ENCODE data around the gene FAM3C.

The FAM3C gene

DNA sequence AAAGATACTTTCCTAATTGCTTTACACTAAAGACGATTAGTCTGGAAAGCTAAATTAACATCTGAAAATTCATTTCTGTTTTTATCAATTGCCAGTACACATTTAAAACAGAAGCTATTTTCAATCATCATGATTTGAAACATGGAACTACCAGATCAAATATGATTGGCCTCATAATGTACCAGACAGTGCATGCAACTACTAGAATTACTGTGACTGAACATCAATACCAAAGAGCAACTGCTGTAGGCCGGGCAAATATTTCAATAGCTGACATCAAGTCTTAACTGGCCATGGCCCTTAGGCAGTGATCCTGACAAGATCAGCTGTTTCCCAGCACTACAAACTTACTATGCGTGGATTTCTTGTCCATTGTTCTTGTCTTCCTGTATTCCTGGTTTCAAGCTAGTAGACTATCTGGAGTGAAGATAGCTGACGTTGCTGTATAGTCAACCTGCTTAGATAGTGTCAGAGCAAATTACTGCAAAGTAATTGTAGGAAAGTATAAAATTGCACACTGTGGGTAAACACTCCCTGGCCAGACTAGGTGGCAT is 89.0 kb downstream of the FAM3C start:
- Mint-ChIP-seq H3K4me3 (no peak overlapping the region), H3K27ac (no peak overlapping the region), H3K36me3 (ENCODE audit: low read depth) (peaks cover 4% of the 10 kb centered on the region), H3K4me1 (peaks cover 24% of the 10 kb centered on the region), H3K27me3 (ENCODE audit: low read depth) (no peaks in the 10 kb centered on the region), H3K9me3 (peaks cover 14% of the 10 kb centered on the region)
- TF ChIP-seq, protein P1, sequence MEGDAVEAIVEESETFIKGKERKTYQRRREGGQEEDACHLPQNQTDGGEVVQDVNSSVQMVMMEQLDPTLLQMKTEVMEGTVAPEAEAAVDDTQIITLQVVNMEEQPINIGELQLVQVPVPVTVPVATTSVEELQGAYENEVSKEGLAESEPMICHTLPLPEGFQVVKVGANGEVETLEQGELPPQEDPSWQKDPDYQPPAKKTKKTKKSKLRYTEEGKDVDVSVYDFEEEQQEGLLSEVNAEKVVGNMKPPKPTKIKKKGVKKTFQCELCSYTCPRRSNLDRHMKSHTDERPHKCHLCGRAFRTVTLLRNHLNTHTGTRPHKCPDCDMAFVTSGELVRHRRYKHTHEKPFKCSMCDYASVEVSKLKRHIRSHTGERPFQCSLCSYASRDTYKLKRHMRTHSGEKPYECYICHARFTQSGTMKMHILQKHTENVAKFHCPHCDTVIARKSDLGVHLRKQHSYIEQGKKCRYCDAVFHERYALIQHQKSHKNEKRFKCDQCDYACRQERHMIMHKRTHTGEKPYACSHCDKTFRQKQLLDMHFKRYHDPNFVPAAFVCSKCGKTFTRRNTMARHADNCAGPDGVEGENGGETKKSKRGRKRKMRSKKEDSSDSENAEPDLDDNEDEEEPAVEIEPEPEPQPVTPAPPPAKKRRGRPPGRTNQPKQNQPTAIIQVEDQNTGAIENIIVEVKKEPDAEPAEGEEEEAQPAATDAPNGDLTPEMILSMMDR (IDR thresholded peaks at IDR 0.05; ENCODE audit: unreplicated experiment in 3 of 3) = no peak

DNA sequence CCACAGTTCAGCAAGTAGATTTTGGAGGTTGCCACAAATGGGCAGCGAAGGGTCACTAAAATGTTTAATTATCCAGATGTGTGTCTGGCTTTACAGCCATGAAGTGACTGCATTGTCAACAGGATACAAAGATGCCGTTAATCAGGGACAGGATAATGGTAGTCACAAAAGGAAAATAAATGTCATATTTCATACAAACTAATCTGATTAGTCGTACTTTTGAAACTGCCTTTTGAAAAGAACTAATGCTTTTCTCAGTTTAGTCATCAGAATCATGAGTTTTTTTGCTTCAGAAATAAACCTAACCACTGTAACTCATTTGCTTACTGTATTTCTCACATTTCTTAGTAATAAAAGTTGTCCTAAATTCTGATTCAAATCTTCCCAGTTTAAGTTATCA is 89.5 kb downstream of the FAM3C start:
- peaks cover 29% of the 10 kb centered on the region for H3K4me1 Mint-ChIP-seq
- H3K9me3 Mint-ChIP-seq = peaks cover 14% of the 10 kb centered on the region
- no peaks in the 10 kb centered on the region for H3K27me3 Mint-ChIP-seq (ENCODE audit: low read depth)
- no peak overlapping the region for H3K4me3 Mint-ChIP-seq
- H3K36me3 Mint-ChIP-seq (ENCODE audit: low read depth) = peaks cover 4% of the 10 kb centered on the region
- TF ChIP-seq, protein P1 (IDR thresholded peaks at IDR 0.05; ENCODE audit: unreplicated experiment in 3 of 3) = no peak
- H3K27ac Mint-ChIP-seq = no peak overlapping the region

DNA sequence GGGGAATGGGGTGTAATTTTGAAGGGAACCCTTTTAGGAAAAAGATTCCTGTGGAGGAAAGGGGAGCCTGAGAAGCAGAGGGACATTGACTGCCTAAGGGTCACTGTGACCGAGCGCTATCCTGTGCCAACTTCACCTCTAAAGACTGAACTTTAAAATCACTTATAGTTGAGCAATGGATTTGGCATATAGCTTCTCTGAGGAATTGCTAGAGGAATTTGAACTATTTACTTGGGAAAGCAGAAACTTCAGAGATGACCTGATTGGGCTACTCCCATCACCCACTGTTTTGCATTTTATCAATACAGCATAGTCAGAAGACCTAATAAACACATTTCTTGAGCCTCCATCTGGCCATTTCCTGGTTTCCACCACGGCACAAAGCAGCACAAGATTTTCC is 91.0 kb downstream of the FAM3C start:
- Mint-ChIP-seq H3K27me3 (ENCODE audit: low read depth) (no peaks in the 10 kb centered on the region), H3K9me3 (peaks cover 4% of the 10 kb centered on the region), H3K36me3 (ENCODE audit: low read depth) (peaks cover 4% of the 10 kb centered on the region), H3K27ac (no peak overlapping the region), H3K4me3 (no peak overlapping the region), H3K4me1 (peaks cover 33% of the 10 kb centered on the region)
- TF ChIP-seq, protein P1 (IDR thresholded peaks at IDR 0.05; ENCODE audit: unreplicated experiment in 3 of 3) = no peak

DNA sequence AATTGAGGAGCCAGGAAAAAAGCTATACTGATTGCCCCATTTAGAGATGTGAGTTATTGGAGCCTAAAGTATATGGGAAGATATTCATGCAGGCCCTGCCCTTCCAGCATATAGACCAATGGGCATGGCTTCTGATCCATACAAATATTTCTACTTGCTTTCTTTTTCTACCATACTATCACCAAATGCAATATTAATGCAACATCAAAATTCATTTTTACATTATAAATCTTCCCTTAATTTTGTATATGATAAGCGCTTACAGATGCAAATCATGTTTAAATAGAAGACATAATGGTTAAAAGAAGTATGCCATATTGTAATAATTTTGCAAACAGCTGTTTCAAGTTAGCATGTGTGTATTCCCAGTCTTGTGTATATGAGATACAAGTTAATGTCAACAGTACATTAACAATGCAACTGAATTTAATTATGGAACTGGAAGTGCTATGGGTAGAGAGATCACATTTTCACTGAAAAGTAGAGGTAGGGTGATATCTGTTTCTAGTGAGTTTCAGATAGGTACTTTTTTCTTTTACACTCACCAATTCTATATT is 91.9 kb downstream of the FAM3C start:
- H3K27ac Mint-ChIP-seq = peak overlapping the region in 2 of 3 experiments; percentile 4 to 38
- TF ChIP-seq, protein P1 (IDR thresholded peaks at IDR 0.05; ENCODE audit: unreplicated experiment in 3 of 3) = no peak
- no peaks in the 10 kb centered on the region for H3K27me3 Mint-ChIP-seq (ENCODE audit: low read depth)
- peaks cover 33% of the 10 kb centered on the region for H3K4me1 Mint-ChIP-seq
- H3K36me3 Mint-ChIP-seq (ENCODE audit: low read depth) = no peaks in the 10 kb centered on the region
- H3K9me3 Mint-ChIP-seq = no peaks in the 10 kb centered on the region
- H3K4me3 Mint-ChIP-seq = no peak overlapping the region

DNA sequence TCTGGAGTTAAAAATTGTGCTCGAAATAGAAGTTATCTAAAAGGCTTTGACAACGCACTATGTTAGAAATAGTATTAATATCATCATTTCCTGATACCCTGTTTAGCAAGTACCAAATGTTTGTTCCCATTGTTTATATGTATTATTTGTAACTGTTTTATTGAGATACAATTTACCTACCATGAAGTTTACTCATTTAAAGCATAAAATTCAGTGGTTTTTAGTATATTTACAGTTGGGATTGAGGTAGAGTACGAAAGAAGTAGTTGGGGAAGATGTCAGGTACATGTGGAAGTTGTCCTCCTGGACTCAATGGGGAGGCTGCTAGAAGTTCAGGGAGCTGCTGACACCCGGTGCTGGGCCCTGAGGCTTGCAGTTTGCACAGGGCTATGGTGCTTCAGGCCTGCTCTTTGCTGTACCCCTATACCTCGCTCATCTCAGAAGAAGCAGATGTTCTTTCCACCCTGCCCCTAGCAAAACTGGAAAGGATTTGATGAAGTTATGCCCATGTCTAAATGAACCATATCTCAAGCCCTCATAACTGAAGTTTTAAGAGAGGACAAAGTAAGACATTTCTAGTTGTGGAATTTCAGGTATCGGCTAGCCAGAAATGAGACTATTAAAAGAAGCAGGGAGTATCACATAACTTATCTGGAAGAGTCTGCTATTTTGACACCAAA is 92.5 kb downstream of the FAM3C start:
- Mint-ChIP-seq H3K27me3 (ENCODE audit: low read depth) (no peaks in the 10 kb centered on the region), H3K9me3 (no peaks in the 10 kb centered on the region), H3K36me3 (ENCODE audit: low read depth) (no peaks in the 10 kb centered on the region), H3K4me3 (no peak overlapping the region), H3K4me1 (peaks cover 39% of the 10 kb centered on the region), H3K27ac (no peak overlapping the region)
- TF ChIP-seq, protein P1 (IDR thresholded peaks at IDR 0.05; ENCODE audit: unreplicated experiment in 3 of 3) = no peak
